ENCODE results near the gene GATA2.

GATA2 gene

GRCh38 chr3:128491691-128491940 is 1.4 kb downstream of the GATA2 start:
- Histone ChIP-seq H3K4me3 (replicated peaks; ENCODE audit: insufficient read depth, low read length) (no peak overlapping the region), H3K27me3 (ENCODE audit: insufficient read depth, poor library complexity, severe bottlenecking) (no peaks in the 10 kb centered on the region), H3K27ac (replicated peaks) (no peak overlapping the region; the same call in 1 of the 2 replicates)
- no peak for DNase-seq (ENCODE audit: low read depth in 1 of 2, low spot score in 1 of 2)
- TF ChIP-seq GABPA (IDR thresholded peaks at IDR 0.05; ENCODE audit: low read depth), result no peak
- TF ChIP-seq REST (IDR thresholded peaks at IDR 0.05; ENCODE audit: insufficient replicate concordance, low read depth), result no peak
- no peak for TF ChIP-seq CTCF (IDR thresholded peaks at IDR 0.05; ENCODE audit: insufficient read depth, low read length)
- no peak for TF ChIP-seq SPI1 (IDR thresholded peaks at IDR 0.05; ENCODE audit: borderline replicate concordance, low read depth)
- TF ChIP-seq POLR2AphosphoS5 (IDR thresholded peaks at IDR 0.05; ENCODE audit: low read depth), result no peak

- TF ChIP-seq REST (IDR thresholded peaks at IDR 0.05; ENCODE audit: insufficient replicate concordance, low read depth) (no peak), SPI1 (IDR thresholded peaks at IDR 0.05; ENCODE audit: borderline replicate concordance, low read depth) (no peak), CTCF (IDR thresholded peaks at IDR 0.05; ENCODE audit: insufficient read depth, low read length) (no peak), GABPA (IDR thresholded peaks at IDR 0.05; ENCODE audit: low read depth) (no peak), POLR2AphosphoS5 (IDR thresholded peaks at IDR 0.05; ENCODE audit: low read depth) (no peak)
- H3K27ac ChIP-seq (replicated peaks), result no peak overlapping the region; the same call in 1 of the 2 replicates
- DNase-seq (ENCODE audit: low read depth in 1 of 2, low spot score in 1 of 2), result no peak
- no peaks in the 10 kb centered on the region for H3K27me3 ChIP-seq (ENCODE audit: insufficient read depth, poor library complexity, severe bottlenecking)
- no peak overlapping the region for H3K4me3 ChIP-seq (replicated peaks; ENCODE audit: insufficient read depth, low read length)
Measured at GRCh38 chr3:128490915-128491690, 1.9 kb downstream of the GATA2 start.

- Histone ChIP-seq H3K4me3 (replicated peaks; ENCODE audit: insufficient read depth, low read length) (no peak overlapping the region), H3K27ac (replicated peaks) (peak overlapping the region; percentile 60; the same call in 1 of the 2 replicates), H3K27me3 (ENCODE audit: insufficient read depth, poor library complexity, severe bottlenecking) (no peaks in the 10 kb centered on the region)
- DNase-seq (ENCODE audit: low read depth in 1 of 2, low spot score in 1 of 2), result no peak
- TF ChIP-seq SPI1 (IDR thresholded peaks at IDR 0.05; ENCODE audit: borderline replicate concordance, low read depth), result no peak
- TF ChIP-seq CTCF (IDR thresholded peaks at IDR 0.05; ENCODE audit: insufficient read depth, low read length), result no peak
- TF ChIP-seq POLR2AphosphoS5 (IDR thresholded peaks at IDR 0.05; ENCODE audit: low read depth), result no peak
- TF ChIP-seq GABPA (IDR thresholded peaks at IDR 0.05; ENCODE audit: low read depth), result no peak
- TF ChIP-seq REST (IDR thresholded peaks at IDR 0.05; ENCODE audit: insufficient replicate concordance, low read depth), result no peak
Measured at GRCh38 chr3:128490650-128490914, 2.4 kb downstream of the GATA2 start.
